Gastrocnemius medialis (tissue), 4 donors: ENCODE measurements around the gene LAMB2.

Experiments
- POLR2A ChIP-seq, 2 donors: fragments of 450-650 bp; IDR thresholded peaks; one replicate each; pipeline ENCODE4 v1.6.1; 2017; ENCODE audit warnings: antibody characterized with exemption in 2 of 2, mild to moderate bottlenecking in 2 of 2, moderate library complexity in 2 of 2
- TF ChIP-seq, protein P1 (sequence below), 5 experiments: fragments of 450-650 bp in 3 of 5; fragments of 200-600 bp in 2 of 5; sonication (generic) in 2 of 5; IDR thresholded peaks in 4 of 5; conservative IDR thresholded peaks in 1 of 5; 1 replicate in 4 of 5; 2 replicates in 1 of 5; pipeline ENCODE4 v1.5.1; 2016 to 2019; ENCODE audit warnings: antibody characterized with exemption in 5 of 5, mild to moderate bottlenecking in 3 of 5, moderate library complexity in 3 of 5

DNA sequence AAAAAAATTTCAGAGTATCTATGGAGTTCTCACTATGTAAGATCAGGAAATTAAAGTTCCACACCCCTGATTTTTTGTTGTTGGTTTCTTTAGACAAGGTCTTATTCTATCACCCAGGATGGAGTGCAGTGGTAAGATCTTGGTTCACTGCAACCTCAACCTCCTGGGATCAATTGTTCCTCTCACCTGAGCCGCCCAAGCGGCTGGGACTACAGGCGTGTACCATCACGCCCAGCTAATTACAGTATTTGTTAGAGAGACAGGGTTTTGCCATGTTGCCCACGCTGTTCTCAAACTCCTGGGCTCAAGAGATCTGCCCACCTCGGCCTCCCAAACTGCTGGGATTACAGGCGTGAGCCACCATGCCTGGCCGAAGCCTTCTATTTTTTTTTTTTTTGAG is 51.4 kb downstream of the LAMB2 start:
- TF ChIP-seq, protein P1, sequence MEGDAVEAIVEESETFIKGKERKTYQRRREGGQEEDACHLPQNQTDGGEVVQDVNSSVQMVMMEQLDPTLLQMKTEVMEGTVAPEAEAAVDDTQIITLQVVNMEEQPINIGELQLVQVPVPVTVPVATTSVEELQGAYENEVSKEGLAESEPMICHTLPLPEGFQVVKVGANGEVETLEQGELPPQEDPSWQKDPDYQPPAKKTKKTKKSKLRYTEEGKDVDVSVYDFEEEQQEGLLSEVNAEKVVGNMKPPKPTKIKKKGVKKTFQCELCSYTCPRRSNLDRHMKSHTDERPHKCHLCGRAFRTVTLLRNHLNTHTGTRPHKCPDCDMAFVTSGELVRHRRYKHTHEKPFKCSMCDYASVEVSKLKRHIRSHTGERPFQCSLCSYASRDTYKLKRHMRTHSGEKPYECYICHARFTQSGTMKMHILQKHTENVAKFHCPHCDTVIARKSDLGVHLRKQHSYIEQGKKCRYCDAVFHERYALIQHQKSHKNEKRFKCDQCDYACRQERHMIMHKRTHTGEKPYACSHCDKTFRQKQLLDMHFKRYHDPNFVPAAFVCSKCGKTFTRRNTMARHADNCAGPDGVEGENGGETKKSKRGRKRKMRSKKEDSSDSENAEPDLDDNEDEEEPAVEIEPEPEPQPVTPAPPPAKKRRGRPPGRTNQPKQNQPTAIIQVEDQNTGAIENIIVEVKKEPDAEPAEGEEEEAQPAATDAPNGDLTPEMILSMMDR (IDR thresholded peaks at IDR 0.05 in 4 of 5, conservative IDR thresholded peaks at IDR 0.05 in 1 of 5), result no peak
- TF ChIP-seq POLR2A (IDR thresholded peaks at IDR 0.05), result no peak
